Epithelial cell of proximal tubule (primary cell): Measurements from ENCODE around the gene WBP11. TPM values are rescaled to one million over a fixed set of nuclear protein-coding genes. Genes with fewer than 3 reads are reported as not detected.

Experiments used
- DNase-seq: peaks from one replicate; pipeline ENCODE4 v3.0.0-alpha.2; 2011; ENCODE audit warnings: low read depth
- H3K4me3 ChIP-seq: 2 replicates; pipeline ENCODE4 v1.5.1; 2011; ENCODE audit warnings: low read depth, mild to moderate bottlenecking, low read length
- CTCF ChIP-seq: conservative IDR thresholded peaks from 2 replicates; pipeline ENCODE4 v1.5.1; 2012; ENCODE audit warnings: low read depth, mild to moderate bottlenecking, low read length
- total RNA-seq: library from RNA; depleted of rRNA; stranded (reverse); fragments of >200 nt; gene quantifications from 2 replicates; pipeline ENCODE4 v1.2.3, GENCODE V29; 2015

WBP11 gene
- 20.4 and 27.6 TPM in 2 replicates for total RNA-seq

GRCh38 chr12:14803011-14803829, at the start of gene WBP11, which contains the start of gene C12orf60:
Gene WBP11 (minus strand): TSS chr12:14803478. CDS start chr12:14801383, 2,095 bp downstream.
Gene C12orf60 (plus strand): TSS chr12:14803670. CDS start chr12:14822936, 19,266 bp downstream.
- peak; percentile 96 for DNase-seq
- TF ChIP-seq CTCF, result no peak
- peak within 1 kb of the TSS; percentile 79 for H3K4me3 ChIP-seq

GRCh38 chr12:14852880-14853279, 49.6 kb upstream of the WBP11 start:
- DNase-seq, result no peak
- no peak for TF ChIP-seq CTCF
- H3K4me3 ChIP-seq, result no peak overlapping the region

- no peak overlapping the region for H3K4me3 ChIP-seq
- no peak for DNase-seq
- TF ChIP-seq CTCF, result no peak
Observed at GRCh38 chr12:14850929-14851663, 47.8 kb upstream of the WBP11 start.

GRCh38 chr12:14849661-14850060, 46.4 kb upstream of the WBP11 start:
- DNase-seq, result no peak

GRCh38 chr12:14846876-14847580, 43.8 kb upstream of the WBP11 start:
- DNase-seq, result no peak

More at GRCh38 chr12:14849661-14850060, 46.4 kb upstream of the WBP11 start:
- no peak for TF ChIP-seq CTCF
- no peak overlapping the region for H3K4me3 ChIP-seq

More at GRCh38 chr12:14846876-14847580, 43.8 kb upstream of the WBP11 start:
- TF ChIP-seq CTCF, result no peak
- H3K4me3 ChIP-seq, result no peak overlapping the region
